Measurements from ENCODE around the gene DNAI4. TPM values are rescaled to one million over a fixed set of nuclear protein-coding genes. Genes with fewer than 3 reads are reported as not detected.
"Not testable (repeated sequence)": the region's sequence is repeated elsewhere in the genome, so short reads cannot be mapped to it uniquely, and the experiment has no call there.

DNAI4 gene
- total RNA-seq, 2 donors from 2014 or later = 1.7 to 3.0 TPM

- ATAC-seq (peak; percentile 91), DNase-seq (ENCODE audit: low spot score in 2 of 2) (peak in 1 of 2 donors; percentile 40)
- Mint-ChIP-seq H3K36me3 (no peaks in the 10 kb centered on the region), H3K9me3 (no peaks in the 10 kb centered on the region), H3K27ac (peak overlapping the region; percentile 39 to 72)
Observed at GRCh38 chr1:66788231-66788939, 136.3 kb downstream of the DNAI4 start.

GRCh38 chr1:66787641-66788040 is 137.0 kb downstream of the DNAI4 start:
- no peak overlapping the region for H3K27ac Mint-ChIP-seq
- no peaks in the 10 kb centered on the region for H3K36me3 Mint-ChIP-seq
- ATAC-seq (peak in 1 of 2 donors; percentile 67), DNase-seq (ENCODE audit: low spot score in 2 of 2) (no peak)
- H3K9me3 Mint-ChIP-seq = no peaks in the 10 kb centered on the region

- DNase-seq (ENCODE audit: low spot score in 2 of 2); ATAC-seq; H3K27ac Mint-ChIP-seq; H3K9me3 Mint-ChIP-seq; H3K36me3 Mint-ChIP-seq: not testable (repeated sequence)
Observed at GRCh38 chr1:66785800-66786199, 138.9 kb downstream of the DNAI4 start.

GRCh38 chr1:66779475-66780078 is 145.1 kb downstream of the DNAI4 start:
- no peak overlapping the region for H3K27ac Mint-ChIP-seq
- H3K9me3 Mint-ChIP-seq = peaks cover 4 to 11% of the 10 kb centered on the region in 2 donors
- no peak for DNase-seq (ENCODE audit: low spot score in 2 of 2)
- H3K36me3 Mint-ChIP-seq = peaks cover 0 to 11% of the 10 kb centered on the region in 2 donors
- ATAC-seq = no peak

GRCh38 chr1:66778969-66779368 is 145.7 kb downstream of the DNAI4 start:
- DNase-seq (ENCODE audit: low spot score in 2 of 2) (no peak), ATAC-seq (no peak)
- Mint-ChIP-seq H3K9me3 (peaks cover 4 to 11% of the 10 kb centered on the region in 2 donors), H3K36me3 (peaks cover 0 to 11% of the 10 kb centered on the region in 2 donors), H3K27ac (no peak overlapping the region)

GRCh38 chr1:66778266-66778665 is 146.4 kb downstream of the DNAI4 start:
- no peak for DNase-seq (ENCODE audit: low spot score in 2 of 2)
- Mint-ChIP-seq H3K36me3 (peaks cover 0 to 11% of the 10 kb centered on the region in 2 donors), H3K9me3 (peaks cover 4 to 11% of the 10 kb centered on the region in 2 donors), H3K27ac (no peak overlapping the region)
- ATAC-seq = no peak

GRCh38 chr1:66777831-66778230 is 146.8 kb downstream of the DNAI4 start:
- peaks cover 0 to 11% of the 10 kb centered on the region in 2 donors for H3K36me3 Mint-ChIP-seq
- no peak overlapping the region for H3K27ac Mint-ChIP-seq
- ATAC-seq = no peak
- no peak for DNase-seq (ENCODE audit: low spot score in 2 of 2)
- H3K9me3 Mint-ChIP-seq = peaks cover 4 to 11% of the 10 kb centered on the region in 2 donors

- peaks cover 0 to 6% of the 10 kb centered on the region in 2 donors for H3K36me3 Mint-ChIP-seq
- no peak overlapping the region for H3K27ac Mint-ChIP-seq
- peaks cover 0 to 7% of the 10 kb centered on the region in 2 donors for H3K9me3 Mint-ChIP-seq
- ATAC-seq (no peak), DNase-seq (ENCODE audit: low spot score in 2 of 2) (no peak)
Observed at GRCh38 chr1:66775646-66776045, 149.0 kb downstream of the DNAI4 start.

- ATAC-seq (no peak), DNase-seq (ENCODE audit: low spot score in 2 of 2) (no peak)
- Mint-ChIP-seq H3K9me3 (no peaks in the 10 kb centered on the region), H3K36me3 (no peaks in the 10 kb centered on the region), H3K27ac (no peak overlapping the region)
Observed at GRCh38 chr1:66774438-66774837, 150.2 kb downstream of the DNAI4 start.

- no peaks in the 10 kb centered on the region for H3K9me3 Mint-ChIP-seq
- no peaks in the 10 kb centered on the region for H3K36me3 Mint-ChIP-seq
- DNase-seq (ENCODE audit: low spot score in 2 of 2) (no peak), ATAC-seq (no peak)
- H3K27ac Mint-ChIP-seq = no peak overlapping the region
Observed at GRCh38 chr1:66773227-66773626, 151.4 kb downstream of the DNAI4 start.

GRCh38 chr1:66770694-66771093 is 154.0 kb downstream of the DNAI4 start:
- no peaks in the 10 kb centered on the region for H3K36me3 Mint-ChIP-seq
- peak overlapping the region; percentile 9 to 65 for H3K27ac Mint-ChIP-seq
- DNase-seq (ENCODE audit: low spot score in 2 of 2) = no peak
- no peaks in the 10 kb centered on the region for H3K9me3 Mint-ChIP-seq
- peak; percentile 37 to 84 for ATAC-seq

GRCh38 chr1:66770240-66770639 is 154.4 kb downstream of the DNAI4 start:
- H3K9me3 Mint-ChIP-seq = no peaks in the 10 kb centered on the region
- no peaks in the 10 kb centered on the region for H3K36me3 Mint-ChIP-seq
- peak; percentile 37 to 49 for ATAC-seq
- no peak for DNase-seq (ENCODE audit: low spot score in 2 of 2)
- peak overlapping the region; percentile 9 to 65 for H3K27ac Mint-ChIP-seq

GRCh38 chr1:66769512-66770229 is 155.0 kb downstream of the DNAI4 start:
- peak; percentile 52 to 63 for ATAC-seq
- H3K36me3 Mint-ChIP-seq = no peaks in the 10 kb centered on the region
- no peaks in the 10 kb centered on the region for H3K9me3 Mint-ChIP-seq
- no peak for DNase-seq (ENCODE audit: low spot score in 2 of 2)
- peak overlapping the region; percentile 26 to 65 for H3K27ac Mint-ChIP-seq

- H3K27ac Mint-ChIP-seq = peak overlapping the region; percentile 61 to 65
- ATAC-seq = no peak
- H3K36me3 Mint-ChIP-seq = no peaks in the 10 kb centered on the region
- DNase-seq (ENCODE audit: low spot score in 2 of 2) = no peak
- H3K9me3 Mint-ChIP-seq = no peaks in the 10 kb centered on the region
Observed at GRCh38 chr1:66768965-66769364, 155.7 kb downstream of the DNAI4 start.

- Mint-ChIP-seq H3K36me3 (no peaks in the 10 kb centered on the region), H3K9me3 (no peaks in the 10 kb centered on the region), H3K27ac (no peak overlapping the region)
- ATAC-seq = no peak
- DNase-seq (ENCODE audit: low spot score in 2 of 2) = no peak
Observed at GRCh38 chr1:66767626-66768025, 157.0 kb downstream of the DNAI4 start.

GRCh38 chr1:66764994-66765578 is 159.6 kb downstream of the DNAI4 start:
- ATAC-seq = peak; percentile 52 to 64
- no peaks in the 10 kb centered on the region for H3K36me3 Mint-ChIP-seq
- H3K9me3 Mint-ChIP-seq = no peaks in the 10 kb centered on the region
- H3K27ac Mint-ChIP-seq = no peak overlapping the region
- DNase-seq (ENCODE audit: low spot score in 2 of 2) = peak in 1 of 2 donors; percentile 61
